Activated naive CD8-positive, alpha-beta T cell treated with anti-CD3 and anti-CD28 coated beads, Interleukin-2, amount 50 U/mL, for 24 hours (primary cell): Measurements from ENCODE around the gene CBLN3.
"Not testable (repeated sequence)": the region's sequence is repeated elsewhere in the genome, so short reads cannot be mapped to it uniquely, and the experiment has no call there.

Experiments used
- ATAC-seq: fragments of 150-1000 bp; cut with Tn5 transposase; one replicate; pipeline ENCODE4 v1.10.0; 2021
- DNase-seq: peaks from one replicate; pipeline ENCODE4 v3.0.0; 2021
- H3K27ac Mint-ChIP-seq: one replicate; pipeline ENCODE4 v1.8.0; 2021; ENCODE audit warnings: mild to moderate bottlenecking, mixed read lengths
- H3K27me3 Mint-ChIP-seq: one replicate; pipeline ENCODE4 v1.8.0; 2021; ENCODE audit warnings: mixed read lengths
- H3K36me3 Mint-ChIP-seq: one replicate; pipeline ENCODE4 v1.8.0; 2021; ENCODE audit warnings: low read depth, mixed read lengths
- H3K4me1 Mint-ChIP-seq: one replicate; pipeline ENCODE4 v1.8.0; 2021; ENCODE audit warnings: mixed read lengths
- H3K4me3 Mint-ChIP-seq: one replicate; pipeline ENCODE4 v1.8.0; 2021; ENCODE audit warnings: mild to moderate bottlenecking, moderate library complexity, mixed read lengths
- H3K9me3 Mint-ChIP-seq: one replicate; pipeline ENCODE4 v1.8.0; 2021; ENCODE audit warnings: mixed read lengths

Gene CBLN3

DNA sequence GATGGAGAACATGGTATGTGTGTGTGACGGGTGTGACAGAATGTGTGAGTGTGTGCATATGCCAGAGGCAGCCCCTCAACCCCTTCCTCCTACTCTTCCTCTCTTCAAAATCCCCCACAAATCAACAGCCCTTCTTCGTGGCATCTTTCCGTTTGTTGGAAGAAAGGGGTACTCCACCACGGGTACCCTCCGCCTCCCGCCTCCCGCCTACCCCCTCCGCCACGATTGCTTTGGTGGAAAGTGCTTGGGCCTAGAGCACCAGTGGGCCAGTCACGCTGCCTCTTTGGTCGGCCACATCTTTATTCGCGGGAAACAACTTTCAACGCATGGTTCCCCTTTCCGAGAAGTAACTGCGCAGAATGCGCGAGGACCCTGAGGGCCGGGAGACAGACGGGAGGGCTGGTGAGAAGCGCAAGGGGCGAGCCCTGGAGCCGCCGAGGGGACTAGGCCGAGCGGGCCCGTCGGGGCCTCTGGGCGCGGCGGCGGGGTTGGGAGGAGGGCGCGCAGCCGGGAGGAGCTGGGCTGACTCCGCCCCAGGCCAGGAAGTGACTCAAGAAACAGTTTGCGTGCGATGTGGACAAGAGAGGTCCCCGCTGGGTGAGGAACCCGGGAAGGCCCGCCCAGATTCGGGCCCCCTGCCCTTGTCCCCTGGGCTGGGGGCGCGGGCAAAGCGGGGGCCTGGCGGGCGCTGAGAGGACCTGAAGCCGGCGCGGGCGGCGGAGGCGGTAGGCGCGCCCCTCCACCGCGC, at the start of gene CBLN3, which contains the start of gene KHNYN:
Gene CBLN3, minus strand, starts transcription at position 274 of the 748 bp plus-strand sequence. CDS start 614 bp downstream, outside the sequence.
Gene KHNYN, plus strand, starts transcription at position 560 of the 748 bp plus-strand sequence. CDS start 777 bp downstream, outside the sequence.
- DNase-seq (peak; percentile 89), ATAC-seq (peak; percentile 85)
- no peaks in the 10 kb centered on the region for H3K27me3 Mint-ChIP-seq
- H3K9me3 Mint-ChIP-seq: no peaks in the 10 kb centered on the region
- peaks cover 43% of the 10 kb centered on the region for H3K4me1 Mint-ChIP-seq
- H3K27ac Mint-ChIP-seq: peak within 1 kb of the TSS; percentile 96
- H3K4me3 Mint-ChIP-seq: peak within 1 kb of the TSS; percentile 89
- peaks cover 16% of the 10 kb centered on the region for H3K36me3 Mint-ChIP-seq

DNA sequence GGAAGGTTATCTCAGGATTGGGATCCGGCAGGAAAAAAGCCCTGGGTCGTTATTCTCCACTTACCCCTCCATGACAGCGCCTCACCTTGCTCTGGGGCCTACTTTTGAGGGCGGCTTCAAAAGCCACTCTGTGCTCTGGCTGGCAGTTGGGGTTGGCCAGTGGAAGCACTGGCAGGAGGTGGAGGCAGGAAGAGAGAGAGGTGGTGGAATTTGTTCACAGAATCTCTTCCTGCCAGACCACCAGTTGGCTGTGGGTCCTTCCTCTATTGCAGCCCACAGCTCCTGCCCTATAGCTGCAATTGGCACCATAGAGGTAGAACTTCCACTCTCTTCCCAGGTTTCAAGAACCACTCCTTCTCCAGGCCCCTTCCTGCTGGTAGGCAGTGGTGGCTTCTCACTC, 45.8 kb upstream of the CBLN3 start:
- no peak overlapping the region for H3K4me3 Mint-ChIP-seq
- no peak for ATAC-seq
- H3K4me1 Mint-ChIP-seq: no peaks in the 10 kb centered on the region
- H3K27me3 Mint-ChIP-seq: no peaks in the 10 kb centered on the region
- no peak for DNase-seq
- no peaks in the 10 kb centered on the region for H3K36me3 Mint-ChIP-seq
- peaks cover 3% of the 10 kb centered on the region for H3K9me3 Mint-ChIP-seq
- no peak overlapping the region for H3K27ac Mint-ChIP-seq

DNA sequence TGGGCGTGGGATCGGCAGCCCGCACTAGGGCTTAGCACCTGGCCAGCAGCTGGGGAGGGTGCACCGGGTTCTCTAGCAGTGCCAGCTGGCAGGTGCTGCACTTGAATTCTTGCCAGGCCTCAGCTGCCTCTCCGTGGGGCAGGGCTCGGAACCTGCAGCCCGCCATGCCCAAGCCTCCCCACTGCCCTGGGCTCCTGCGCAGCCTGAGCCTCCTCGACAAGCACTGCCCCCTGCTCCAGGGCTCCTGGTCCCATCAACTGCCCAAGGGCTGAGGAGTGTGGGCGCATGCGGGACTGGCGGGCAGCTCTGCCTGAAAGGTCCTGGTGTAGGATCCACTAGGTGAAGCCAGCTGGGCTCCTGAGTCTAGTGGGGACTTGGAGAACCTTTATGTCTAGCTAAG, 43.7 kb upstream of the CBLN3 start:
- no peak overlapping the region for H3K27ac Mint-ChIP-seq
- H3K4me1 Mint-ChIP-seq: no peaks in the 10 kb centered on the region
- ATAC-seq (no peak), DNase-seq (no peak)
- H3K27me3 Mint-ChIP-seq: no peaks in the 10 kb centered on the region
- no peaks in the 10 kb centered on the region for H3K36me3 Mint-ChIP-seq
- peaks cover 3% of the 10 kb centered on the region for H3K9me3 Mint-ChIP-seq
- no peak overlapping the region for H3K4me3 Mint-ChIP-seq

DNA sequence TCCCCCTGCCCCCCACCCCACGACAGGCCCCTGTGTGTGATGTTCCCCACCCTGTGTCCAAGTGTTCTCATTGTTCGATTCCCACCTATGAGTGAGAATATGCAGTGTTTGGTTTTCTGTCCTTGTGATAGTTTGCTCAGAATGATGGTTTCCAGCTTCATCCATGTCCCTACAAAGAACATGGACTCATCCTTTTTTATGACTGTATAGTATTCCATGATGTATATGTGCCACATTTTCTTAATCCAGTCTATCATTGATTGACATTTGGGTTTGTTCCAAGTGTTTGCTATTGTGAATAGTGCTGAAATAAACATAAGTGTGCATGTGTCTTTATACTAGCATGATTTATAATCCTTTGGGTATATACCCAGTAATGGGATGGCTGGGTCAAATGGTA, 41.0 kb upstream of the CBLN3 start:
- DNase-seq, ATAC-seq, H3K27ac Mint-ChIP-seq: not testable (repeated sequence)

DNA sequence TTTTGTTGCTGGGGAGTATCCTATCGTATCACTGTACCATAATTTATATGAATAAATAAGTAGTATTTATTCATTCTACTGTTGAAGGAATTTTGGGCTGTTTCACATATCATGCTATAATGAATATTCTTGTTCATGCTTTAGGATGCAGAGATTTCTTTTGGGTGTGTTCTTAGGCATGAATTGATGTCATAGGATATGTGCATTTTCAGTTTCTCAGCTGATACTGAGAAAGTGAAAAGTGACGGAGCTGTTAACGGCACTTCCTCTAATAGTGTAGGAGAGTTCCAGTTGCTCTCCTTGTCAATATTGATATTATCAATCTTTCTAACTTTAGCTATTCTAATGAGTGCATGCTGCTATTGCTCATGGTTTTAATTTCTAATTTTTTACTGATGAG, 36.3 kb upstream of the CBLN3 start:
- no peak overlapping the region for H3K27ac Mint-ChIP-seq
- no peak for ATAC-seq
- H3K4me1 Mint-ChIP-seq: peaks cover 36% of the 10 kb centered on the region
- H3K27me3 Mint-ChIP-seq: no peaks in the 10 kb centered on the region
- DNase-seq: no peak
- peaks cover 3% of the 10 kb centered on the region for H3K36me3 Mint-ChIP-seq
- H3K4me3 Mint-ChIP-seq: no peak overlapping the region
- H3K9me3 Mint-ChIP-seq: peaks cover 5% of the 10 kb centered on the region

More for the DNA sequence above, 41.0 kb upstream of the CBLN3 start:
- not testable (repeated sequence) for H3K36me3 Mint-ChIP-seq, H3K27me3 Mint-ChIP-seq, H3K9me3 Mint-ChIP-seq, H3K4me3 Mint-ChIP-seq, H3K4me1 Mint-ChIP-seq

DNA sequence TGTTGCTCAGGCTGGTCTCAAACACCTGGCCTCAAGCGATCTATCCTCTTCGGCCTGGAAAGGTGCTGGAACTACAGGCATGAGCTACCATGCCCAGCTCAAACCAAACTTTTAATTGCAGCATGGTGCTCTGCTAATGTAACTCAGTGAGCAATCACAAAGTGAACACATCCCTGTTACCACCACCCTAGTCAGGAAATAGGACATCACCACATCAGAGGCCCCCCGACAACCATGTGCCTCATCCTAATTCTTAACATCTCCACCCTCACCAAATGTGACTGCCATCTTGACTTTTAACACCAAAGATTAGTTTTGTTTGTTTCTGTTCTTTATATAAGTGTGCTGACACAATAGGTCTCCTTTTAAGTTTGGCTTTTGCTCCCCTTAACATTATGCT, 35.9 kb upstream of the CBLN3 start:
- no peak overlapping the region for H3K4me3 Mint-ChIP-seq
- peaks cover 36% of the 10 kb centered on the region for H3K4me1 Mint-ChIP-seq
- ATAC-seq (no peak), DNase-seq (no peak)
- H3K36me3 Mint-ChIP-seq: peaks cover 3% of the 10 kb centered on the region
- no peaks in the 10 kb centered on the region for H3K27me3 Mint-ChIP-seq
- peaks cover 3% of the 10 kb centered on the region for H3K9me3 Mint-ChIP-seq
- no peak overlapping the region for H3K27ac Mint-ChIP-seq

DNA sequence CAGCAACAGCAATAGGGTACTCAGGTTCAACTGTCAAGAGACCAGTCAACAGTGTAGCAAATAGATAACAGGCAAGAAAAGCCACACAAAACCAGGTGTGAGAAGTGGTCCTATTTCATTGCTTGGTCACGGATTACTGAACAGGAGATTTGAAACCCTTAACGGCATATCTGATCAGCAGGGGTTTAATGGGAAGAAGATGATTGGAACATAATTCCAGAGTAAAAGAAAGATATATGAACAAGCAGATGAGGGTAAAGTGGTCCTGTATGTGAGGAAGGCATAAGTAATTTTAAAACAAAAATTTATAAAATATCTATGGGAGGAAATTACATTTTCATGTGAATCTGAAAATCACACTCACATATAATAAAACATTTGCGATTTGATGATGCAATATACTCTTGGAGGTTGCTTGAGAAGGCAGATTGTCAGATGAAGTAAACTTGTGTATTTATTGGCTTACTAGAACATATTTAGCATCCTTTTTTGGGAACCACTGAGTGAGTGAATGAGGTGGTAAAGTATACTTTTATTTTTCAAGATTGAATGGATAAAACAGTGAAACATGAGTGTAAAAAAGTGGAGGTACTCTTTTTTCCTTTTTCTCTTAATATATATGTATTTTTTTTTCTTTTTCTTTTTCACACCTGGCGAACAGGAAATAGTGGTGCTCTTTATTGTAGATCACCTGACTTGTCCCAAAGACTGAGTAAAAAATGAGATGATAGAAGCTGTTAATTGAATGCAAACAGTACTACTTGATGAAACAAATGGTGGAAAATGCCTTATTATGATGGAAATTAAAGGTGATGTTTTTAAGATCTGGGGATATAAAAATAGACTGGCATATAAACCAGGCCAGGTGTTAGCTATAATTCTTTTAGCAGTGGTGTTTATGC, 34.7 kb upstream of the CBLN3 start:
- no peak for ATAC-seq
- DNase-seq: no peak
- H3K9me3 Mint-ChIP-seq: peaks cover 3% of the 10 kb centered on the region
- H3K36me3 Mint-ChIP-seq: peaks cover 3% of the 10 kb centered on the region
- no peak overlapping the region for H3K27ac Mint-ChIP-seq
- no peaks in the 10 kb centered on the region for H3K27me3 Mint-ChIP-seq
- H3K4me3 Mint-ChIP-seq: no peak overlapping the region
- H3K4me1 Mint-ChIP-seq: peaks cover 36% of the 10 kb centered on the region

DNA sequence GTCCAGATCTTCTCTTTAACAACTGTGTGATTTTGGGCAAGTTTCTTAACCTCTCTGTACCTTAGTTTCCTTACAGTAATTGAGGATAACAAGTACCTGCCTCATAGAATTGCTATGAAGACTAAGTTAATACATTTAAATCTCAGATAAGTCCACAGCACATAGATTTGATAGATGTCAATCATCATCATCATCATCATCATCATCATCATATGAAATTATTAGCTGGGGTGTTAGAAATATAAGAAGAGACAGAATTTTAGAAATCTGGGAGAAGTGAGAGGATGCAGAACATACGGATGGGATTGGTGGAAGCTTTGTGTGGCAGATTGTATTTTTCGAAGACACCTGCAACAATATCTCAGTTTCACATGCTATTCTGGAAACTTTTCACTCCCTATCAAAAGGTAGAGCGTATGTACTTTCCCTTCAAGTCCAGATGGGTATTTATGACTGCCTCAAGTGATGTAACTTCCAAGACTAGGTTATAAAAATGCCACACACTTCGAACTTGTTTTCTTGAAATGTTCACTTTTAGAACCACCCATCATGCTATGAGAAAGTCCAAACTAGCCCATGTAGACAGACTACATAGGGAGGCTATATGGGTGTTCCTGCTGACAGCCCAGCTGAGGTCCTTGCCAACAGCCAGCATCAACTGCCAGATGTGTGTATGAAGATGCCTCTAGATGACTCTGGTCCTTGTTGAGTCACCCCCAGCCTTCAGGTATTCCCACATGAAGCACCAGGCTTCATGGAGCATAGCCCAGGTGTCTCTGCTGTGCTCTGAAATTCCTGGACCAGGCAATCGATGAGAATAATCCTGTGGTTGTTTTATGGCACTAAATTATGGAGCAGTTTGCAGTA, 33.8 kb upstream of the CBLN3 start:
- Mint-ChIP-seq H3K4me1 (peaks cover 36% of the 10 kb centered on the region), H3K36me3 (peaks cover 3% of the 10 kb centered on the region), H3K27ac (no peak overlapping the region), H3K27me3 (no peaks in the 10 kb centered on the region), H3K9me3 (peaks cover 3% of the 10 kb centered on the region), H3K4me3 (no peak overlapping the region)
- no peak for DNase-seq
- no peak for ATAC-seq

DNA sequence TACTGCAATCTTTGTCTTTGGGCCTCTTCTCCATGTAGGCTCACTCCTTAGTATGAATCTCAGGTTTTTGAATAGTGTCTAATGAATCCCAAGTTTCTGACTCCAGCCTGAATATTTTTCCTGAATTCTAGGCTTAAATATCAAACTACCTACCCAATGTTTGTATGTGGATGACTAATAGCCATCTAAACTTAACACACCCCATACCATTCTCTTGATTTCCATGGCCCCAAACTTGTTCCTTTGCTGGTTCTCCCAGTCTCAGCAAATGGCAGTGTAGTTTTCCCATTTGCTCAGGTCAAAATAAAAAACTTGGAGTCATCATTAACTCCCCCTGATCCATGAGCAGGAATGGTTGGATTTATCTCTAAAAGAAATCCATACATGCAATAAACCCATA, 31.9 kb upstream of the CBLN3 start:
- ATAC-seq (no peak), DNase-seq (no peak)
- H3K9me3 Mint-ChIP-seq: peaks cover 6% of the 10 kb centered on the region
- H3K27ac Mint-ChIP-seq: no peak overlapping the region
- H3K4me1 Mint-ChIP-seq: peaks cover 36% of the 10 kb centered on the region
- no peaks in the 10 kb centered on the region for H3K27me3 Mint-ChIP-seq
- no peak overlapping the region for H3K4me3 Mint-ChIP-seq
- H3K36me3 Mint-ChIP-seq: peaks cover 3% of the 10 kb centered on the region

DNA sequence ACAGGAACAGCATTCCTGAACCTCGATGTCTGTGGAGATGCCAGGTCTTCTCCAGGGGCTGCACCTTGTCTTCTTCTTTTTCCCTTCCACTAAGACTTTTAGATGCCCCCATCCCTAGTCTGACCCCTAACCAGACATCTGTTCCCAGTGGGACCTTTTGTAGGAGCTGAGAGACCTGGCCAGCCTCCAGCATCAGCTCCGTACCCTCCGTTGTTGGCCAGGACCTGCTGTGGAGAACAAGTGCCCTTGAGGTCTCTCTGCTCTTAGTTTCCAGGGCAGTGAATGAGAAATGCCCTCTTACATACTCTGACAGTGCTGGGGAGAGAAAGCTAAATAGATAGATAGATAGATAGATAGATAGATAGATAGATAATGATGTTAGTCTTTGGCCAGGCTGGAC, 29.9 kb upstream of the CBLN3 start:
- Mint-ChIP-seq H3K36me3 (peaks cover 7% of the 10 kb centered on the region), H3K27ac (no peak overlapping the region)

DNA sequence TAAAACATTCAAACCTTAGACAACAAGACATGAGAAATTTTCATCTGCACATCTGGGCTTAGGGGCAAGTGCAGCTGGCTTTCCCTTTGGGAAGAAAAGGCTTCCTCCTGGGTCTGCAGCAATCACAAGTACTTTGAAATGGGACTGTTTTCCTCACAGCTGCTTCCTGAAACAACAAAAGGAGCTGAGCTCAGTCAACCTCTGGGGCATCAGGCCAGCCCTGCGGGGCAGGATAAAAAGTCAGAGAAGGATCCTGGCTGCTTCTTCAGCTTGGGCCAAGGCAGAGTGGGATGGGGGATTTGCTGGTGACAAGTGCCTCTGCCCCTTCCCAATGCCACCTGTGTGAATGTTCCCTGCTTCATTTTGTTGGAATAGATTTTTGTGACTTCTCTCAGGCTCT, 29.3 kb upstream of the CBLN3 start:
- H3K27ac Mint-ChIP-seq: no peak overlapping the region
- H3K4me3 Mint-ChIP-seq: no peak overlapping the region
- peaks cover 13% of the 10 kb centered on the region for H3K9me3 Mint-ChIP-seq
- H3K27me3 Mint-ChIP-seq: no peaks in the 10 kb centered on the region
- peaks cover 12% of the 10 kb centered on the region for H3K36me3 Mint-ChIP-seq
- H3K4me1 Mint-ChIP-seq: peaks cover 12% of the 10 kb centered on the region
- ATAC-seq (no peak), DNase-seq (no peak)

More for the DNA sequence above, 29.9 kb upstream of the CBLN3 start:
- Mint-ChIP-seq H3K27me3 (no peaks in the 10 kb centered on the region), H3K4me3 (no peak overlapping the region), H3K9me3 (peaks cover 7% of the 10 kb centered on the region), H3K4me1 (peaks cover 18% of the 10 kb centered on the region)
- DNase-seq (no peak), ATAC-seq (no peak)

DNA sequence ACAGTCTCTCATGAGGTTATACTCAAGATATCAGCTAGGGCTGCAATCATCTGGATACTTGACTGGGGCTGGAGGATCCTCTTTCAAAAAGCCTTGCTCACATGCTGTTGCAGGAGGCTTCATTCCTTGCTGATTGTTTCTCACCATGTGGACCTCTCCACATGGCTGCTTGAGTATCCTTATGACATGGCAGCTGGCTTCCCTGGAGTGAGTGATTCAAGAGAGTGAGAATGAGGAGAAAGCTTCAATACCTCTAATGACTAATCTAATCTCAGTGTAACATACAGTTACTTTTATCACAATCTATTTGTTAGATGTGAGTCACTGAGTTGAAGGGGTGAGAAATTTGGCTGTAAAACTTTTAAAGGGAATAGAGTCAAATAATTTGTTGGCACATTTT, 27.5 kb upstream of the CBLN3 start:
- Mint-ChIP-seq H3K4me3 (no peak overlapping the region), H3K4me1 (peaks cover 3% of the 10 kb centered on the region), H3K27ac (no peak overlapping the region), H3K27me3 (no peaks in the 10 kb centered on the region), H3K9me3 (peaks cover 13% of the 10 kb centered on the region), H3K36me3 (peaks cover 16% of the 10 kb centered on the region)
- ATAC-seq (peak; percentile 68), DNase-seq (no peak)

DNA sequence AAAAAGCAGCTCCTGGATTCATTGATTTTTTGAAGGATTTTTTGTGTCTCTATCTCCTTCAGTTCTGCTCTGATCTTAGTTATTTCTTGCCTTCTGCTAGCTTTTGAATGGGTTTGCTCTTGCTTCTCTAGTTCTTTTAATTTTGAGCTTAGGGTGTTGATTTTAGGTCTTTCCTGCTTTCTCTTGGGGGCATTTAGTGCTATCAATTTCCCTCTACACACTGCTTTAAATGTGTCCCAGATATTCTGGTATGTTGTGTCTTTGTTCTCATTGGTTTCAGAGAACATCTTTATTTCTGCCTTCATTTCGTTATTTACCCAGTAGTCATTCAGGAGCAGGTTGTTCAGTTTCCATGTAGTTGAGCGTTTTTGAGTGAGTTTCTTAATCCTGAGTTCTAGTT, 21.4 kb upstream of the CBLN3 start:
- not testable (repeated sequence) for ATAC-seq, H3K4me1 Mint-ChIP-seq, H3K27me3 Mint-ChIP-seq, H3K27ac Mint-ChIP-seq, H3K4me3 Mint-ChIP-seq, DNase-seq
- Mint-ChIP-seq H3K9me3 (peaks cover 10% of the 10 kb centered on the region), H3K36me3 (peaks cover 19% of the 10 kb centered on the region)

DNA sequence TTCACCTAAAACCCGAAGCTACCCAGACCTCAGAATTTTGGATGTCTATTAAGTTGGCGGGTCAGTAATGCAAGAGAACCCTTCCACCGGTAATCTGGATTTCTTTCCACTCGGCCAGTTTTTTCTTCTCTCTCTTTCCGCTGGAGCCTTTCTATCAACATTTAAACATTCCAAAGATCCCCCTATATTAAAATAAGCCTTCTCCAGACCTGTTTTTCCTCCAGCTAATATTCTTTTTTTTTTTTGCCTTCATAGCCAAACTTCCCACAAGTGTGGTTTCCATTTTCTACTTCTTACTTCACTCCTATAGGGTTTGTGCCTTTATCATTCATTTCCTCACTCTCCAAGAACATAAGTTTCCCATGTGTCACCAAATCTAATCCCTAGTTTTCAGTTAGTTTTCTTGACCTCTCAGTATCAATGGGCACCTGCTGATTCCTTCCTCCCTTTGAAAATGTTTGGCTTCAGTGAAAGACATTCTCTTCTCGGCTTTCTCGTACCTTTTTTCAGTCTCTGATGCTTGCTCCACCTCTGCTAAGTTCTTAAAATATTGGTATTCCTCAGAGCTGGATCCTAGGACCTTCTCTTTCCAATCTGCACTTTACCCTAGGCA, 13.7 kb upstream of the CBLN3 start:
- ATAC-seq (no peak), DNase-seq (no peak)
- peak overlapping the region; percentile 98 for H3K27ac Mint-ChIP-seq
- H3K4me1 Mint-ChIP-seq: peaks cover 44% of the 10 kb centered on the region
- H3K36me3 Mint-ChIP-seq: peaks cover 29% of the 10 kb centered on the region
- peak overlapping the region; percentile 97 for H3K4me3 Mint-ChIP-seq
- H3K27me3 Mint-ChIP-seq: no peaks in the 10 kb centered on the region
- no peaks in the 10 kb centered on the region for H3K9me3 Mint-ChIP-seq
